Body of pancreas (tissue), 4 donors: ENCODE measurements around the gene SLC12A3.

Experiments used
- CTCF ChIP-seq, 7 experiments: fragments of 450-650 bp in 4 of 7; fragments of 200-600 bp in 3 of 7; sonication (generic) in 3 of 7; IDR thresholded peaks; one replicate each; pipeline ENCODE4 v1.5.1; 2016 to 2019; ENCODE audit warnings: antibody characterized with exemption in 7 of 7
- POLR2A ChIP-seq, 3 donors: fragments of 450-650 bp; IDR thresholded peaks; one replicate each; pipeline ENCODE4 v1.6.1; 2016; ENCODE audit warnings: antibody characterized with exemption in 3 of 3, mild to moderate bottlenecking in 2 of 3

GRCh38 chr16:56815721-56816120 lies 49.3 kb upstream of the SLC12A3 start:
- TF ChIP-seq CTCF (IDR thresholded peaks at IDR 0.05): no peak
- no peak for TF ChIP-seq POLR2A (IDR thresholded peaks at IDR 0.05)
